GM12801 (cell line): ENCODE results near the gene CAB39.

Experiments
- TF ChIP-seq, protein P1 (sequence below): IDR thresholded peaks from one replicate; pipeline ENCODE4 v1.5.1; 2011; ENCODE audit warnings: control low read depth; ENCODE audit not compliant: insufficient read length; ENCODE audit errors: extremely low read depth

CAB39 gene

DNA sequence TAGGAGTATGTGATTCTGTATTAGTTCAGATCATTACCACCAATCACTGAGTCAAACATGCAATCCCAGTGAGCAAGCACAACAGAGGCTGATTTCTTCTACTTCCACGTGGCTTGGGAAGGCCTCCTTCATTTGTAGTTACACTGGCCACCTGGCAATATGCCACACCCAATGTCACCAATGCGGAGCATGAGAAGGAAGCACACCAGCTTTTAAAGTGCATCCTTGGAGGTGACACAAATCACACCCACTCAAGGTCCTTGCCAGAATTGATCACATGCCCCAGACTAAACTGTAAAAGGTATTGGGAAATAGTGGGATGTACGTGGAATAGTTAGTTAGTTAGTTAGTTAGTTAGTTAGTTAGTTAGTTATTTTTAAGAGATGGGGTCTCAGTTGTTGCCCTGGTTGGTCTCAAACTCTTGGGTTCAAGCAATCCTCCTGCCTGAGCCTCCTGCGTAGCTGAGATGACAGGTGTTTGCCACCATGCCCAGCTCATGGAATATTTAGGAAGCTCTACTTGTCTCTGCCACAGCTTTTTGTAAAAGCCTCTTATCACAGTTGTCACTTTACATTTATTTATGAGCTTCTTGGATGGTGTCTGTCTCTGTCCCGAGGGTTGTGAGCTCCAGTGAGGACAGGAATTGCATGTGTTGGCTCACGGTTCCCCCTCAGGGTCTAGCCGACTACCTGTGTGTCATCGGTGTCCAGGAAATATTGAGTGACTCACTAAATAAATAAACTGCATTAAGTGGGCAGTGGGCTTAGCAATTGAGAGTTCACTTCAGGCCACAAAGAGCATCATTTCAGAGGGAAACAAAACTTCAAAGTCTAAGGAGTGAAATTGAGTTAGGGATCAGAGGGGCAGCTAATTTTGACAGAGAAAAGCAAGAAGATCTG lies 28.1 kb upstream of the CAB39 start:
- TF ChIP-seq, protein P1, sequence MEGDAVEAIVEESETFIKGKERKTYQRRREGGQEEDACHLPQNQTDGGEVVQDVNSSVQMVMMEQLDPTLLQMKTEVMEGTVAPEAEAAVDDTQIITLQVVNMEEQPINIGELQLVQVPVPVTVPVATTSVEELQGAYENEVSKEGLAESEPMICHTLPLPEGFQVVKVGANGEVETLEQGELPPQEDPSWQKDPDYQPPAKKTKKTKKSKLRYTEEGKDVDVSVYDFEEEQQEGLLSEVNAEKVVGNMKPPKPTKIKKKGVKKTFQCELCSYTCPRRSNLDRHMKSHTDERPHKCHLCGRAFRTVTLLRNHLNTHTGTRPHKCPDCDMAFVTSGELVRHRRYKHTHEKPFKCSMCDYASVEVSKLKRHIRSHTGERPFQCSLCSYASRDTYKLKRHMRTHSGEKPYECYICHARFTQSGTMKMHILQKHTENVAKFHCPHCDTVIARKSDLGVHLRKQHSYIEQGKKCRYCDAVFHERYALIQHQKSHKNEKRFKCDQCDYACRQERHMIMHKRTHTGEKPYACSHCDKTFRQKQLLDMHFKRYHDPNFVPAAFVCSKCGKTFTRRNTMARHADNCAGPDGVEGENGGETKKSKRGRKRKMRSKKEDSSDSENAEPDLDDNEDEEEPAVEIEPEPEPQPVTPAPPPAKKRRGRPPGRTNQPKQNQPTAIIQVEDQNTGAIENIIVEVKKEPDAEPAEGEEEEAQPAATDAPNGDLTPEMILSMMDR, result no peak

DNA sequence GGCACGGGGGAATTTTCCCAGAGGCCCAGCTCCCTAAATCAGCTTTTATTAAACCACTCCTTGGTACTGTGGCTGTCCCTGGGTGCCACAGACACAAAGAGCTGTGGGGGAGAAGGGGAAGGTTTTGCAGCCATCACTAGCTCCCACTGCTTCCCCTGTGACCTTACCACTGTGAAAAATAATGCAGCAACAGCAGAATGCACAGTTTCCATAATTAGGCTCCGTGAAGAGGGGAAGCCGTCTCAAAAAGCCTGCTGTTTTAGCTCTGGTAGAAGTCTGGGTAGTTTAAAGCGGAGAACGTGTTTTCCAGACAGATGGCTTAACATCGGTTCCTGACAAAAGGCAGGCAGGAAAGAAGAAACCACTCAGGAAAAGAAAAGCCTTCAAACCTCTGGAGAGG lies 27.5 kb upstream of the CAB39 start:
- TF ChIP-seq, protein P1, result no peak

DNA sequence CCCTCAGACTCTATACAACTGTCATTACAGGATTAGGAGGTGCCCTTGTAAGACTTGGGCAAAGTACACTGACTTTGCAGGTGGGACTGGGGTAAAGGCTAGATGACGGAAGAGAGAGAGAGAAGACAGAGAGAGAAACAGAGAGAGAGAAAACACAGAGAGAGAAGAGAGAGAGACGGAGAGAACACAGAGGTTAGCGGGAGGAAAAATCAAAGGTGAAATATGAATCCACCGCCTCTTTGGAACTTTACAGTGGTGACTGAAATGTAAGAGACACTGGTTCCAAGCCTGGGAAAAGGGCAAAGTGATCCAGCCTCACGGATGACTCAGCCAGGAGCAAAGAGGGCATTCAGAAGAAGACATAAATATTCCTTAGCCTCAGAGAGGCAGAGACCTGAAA lies 25.1 kb upstream of the CAB39 start:
- TF ChIP-seq, protein P1, result no peak

DNA sequence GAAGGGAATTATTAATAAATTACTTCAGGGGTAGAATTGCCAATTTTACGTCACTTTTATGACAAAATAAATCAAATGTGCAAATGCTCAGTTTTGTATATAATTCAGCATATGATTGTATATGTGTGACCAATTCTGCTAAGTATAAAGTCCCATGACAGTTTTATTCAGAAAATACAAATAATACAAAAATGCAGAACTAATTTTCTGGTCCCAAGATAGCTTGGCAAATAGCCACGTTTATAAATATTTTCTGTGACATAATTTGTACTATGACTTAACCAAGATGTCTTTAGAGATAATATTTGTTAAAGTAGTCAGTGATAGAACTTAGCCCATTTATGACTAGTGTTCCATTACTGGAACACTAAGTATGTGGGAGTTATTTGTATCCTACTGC lies 24.2 kb upstream of the CAB39 start:
- TF ChIP-seq, protein P1, result no peak

DNA sequence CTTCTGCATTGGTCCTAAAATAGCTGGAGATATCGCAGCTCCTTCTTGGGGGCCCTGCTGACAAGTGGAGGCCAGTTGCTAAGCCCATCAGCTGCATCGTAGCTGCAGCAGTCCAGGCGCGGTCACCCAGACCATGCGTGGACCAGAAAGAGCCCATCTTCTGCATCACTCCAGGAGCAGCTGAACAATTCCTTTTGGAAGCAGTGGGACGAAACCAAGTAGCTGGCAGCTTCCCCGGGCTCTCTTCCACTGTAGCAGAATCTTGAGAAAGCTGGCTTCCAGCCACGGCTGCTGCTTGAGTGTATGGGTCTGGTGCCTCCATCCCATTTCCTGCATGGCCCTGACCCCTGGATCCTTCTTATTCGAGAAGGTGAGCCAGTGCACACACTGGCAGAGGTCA lies 22.2 kb upstream of the CAB39 start:
- TF ChIP-seq, protein P1, result no peak

DNA sequence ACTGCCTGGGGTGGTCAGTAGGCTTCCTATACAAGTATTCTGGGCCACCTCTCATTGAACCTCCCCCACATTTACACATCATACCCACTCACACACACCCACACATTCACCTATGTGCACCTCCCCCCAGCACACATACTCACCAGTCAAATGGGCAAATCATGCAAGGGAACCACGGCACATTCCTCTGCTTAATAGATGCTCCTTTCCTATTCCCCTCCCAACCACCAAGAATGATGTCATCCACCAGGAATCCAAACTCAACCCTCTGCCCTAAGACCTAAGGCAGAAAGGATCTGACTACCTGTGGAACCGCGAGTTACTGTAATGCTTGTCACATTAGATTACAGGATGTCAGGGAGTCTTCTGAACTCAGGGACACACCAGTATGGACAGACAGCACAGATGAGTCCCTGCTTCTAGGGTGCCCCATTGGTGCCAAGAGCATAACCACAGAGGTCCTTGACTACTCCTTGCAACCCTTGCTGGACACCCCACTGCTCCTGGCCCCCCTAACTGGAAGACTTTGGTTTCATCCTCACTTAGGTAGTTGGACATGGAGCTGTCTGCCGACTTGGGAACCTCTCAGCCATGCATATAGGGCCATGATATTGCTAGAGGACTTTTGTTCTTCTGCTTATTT lies 21.5 kb upstream of the CAB39 start:
- TF ChIP-seq, protein P1, result no peak

DNA sequence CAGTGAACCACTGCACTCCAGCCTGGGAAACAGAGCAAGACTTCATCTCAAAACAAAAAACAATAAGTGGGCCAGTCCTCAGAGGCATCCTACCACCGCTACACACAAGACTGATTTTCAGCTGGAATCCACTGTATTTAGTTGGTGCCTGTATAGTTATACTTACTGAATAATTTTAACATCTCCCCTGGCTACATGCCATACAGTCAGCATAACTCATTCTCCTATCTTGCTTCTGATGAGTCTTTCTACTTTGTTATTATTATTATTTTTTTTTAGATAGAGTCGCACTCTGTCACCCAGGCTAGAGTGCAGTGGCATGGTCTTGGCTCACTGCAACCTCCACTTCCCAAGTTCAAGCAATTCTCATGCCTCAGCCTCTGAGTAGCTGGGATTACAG lies 19.9 kb upstream of the CAB39 start:
- TF ChIP-seq, protein P1, result no peak
